H9 (cell line): Measurements from ENCODE around the gene GPC3. TPM values are rescaled to one million over a fixed set of nuclear protein-coding genes. Genes with fewer than 3 reads are reported as not detected.
A peak's percentile ranks its signal among the peaks of the same experiment; 100 is the strongest.
"Not testable (repeated sequence)": the region's sequence is repeated elsewhere in the genome, so short reads cannot be mapped to it uniquely, and the experiment has no call there.

Source experiments
- DNase-seq: peaks from one replicate; pipeline ENCODE4 v3.0.0-alpha.2; 2017
- H2AFZ ChIP-seq: one replicate; pipeline ENCODE4 v1.6.1; 2013; ENCODE audit warnings: mild to moderate bottlenecking, low read length, control low read depth, moderate library complexity
- H2AK5ac ChIP-seq: 2 replicates; pipeline ENCODE4 v1.6.1; 2013; ENCODE audit warnings: low read length, control low read depth, mixed read lengths; ENCODE audit not compliant: insufficient read length
- H2BK120ac ChIP-seq: one replicate; pipeline ENCODE4 v1.6.1; 2013; ENCODE audit warnings: low read depth, mild to moderate bottlenecking, low read length, control low read depth, inconsistent platforms; ENCODE audit not compliant: poor library complexity, severe bottlenecking
- H2BK12ac ChIP-seq: 2 replicates; pipeline ENCODE4 v1.6.1; 2013; ENCODE audit warnings: low read length, control low read depth, mixed read lengths, low read depth; ENCODE audit not compliant: insufficient read length
- H2BK15ac ChIP-seq: 2 replicates; pipeline ENCODE4 v1.6.1; 2013; ENCODE audit warnings: low read depth, low read length, control low read depth
- H2BK20ac ChIP-seq: one replicate; pipeline ENCODE4 v1.6.1; 2013; ENCODE audit warnings: low read depth, mild to moderate bottlenecking, low read length, control low read depth, inconsistent platforms; ENCODE audit not compliant: poor library complexity, severe bottlenecking
- H2BK5ac ChIP-seq: 2 replicates; pipeline ENCODE4 v1.6.1; 2013; ENCODE audit warnings: low read length, control low read depth, mixed read lengths; ENCODE audit not compliant: insufficient read length
- H3K14ac ChIP-seq: 2 replicates; pipeline ENCODE4 v1.6.1; 2013; ENCODE audit warnings: low read length, control low read depth; ENCODE audit not compliant: insufficient read depth
- H3K18ac ChIP-seq: 2 replicates; pipeline ENCODE4 v1.6.1; 2013; ENCODE audit warnings: low read depth, mild to moderate bottlenecking, mixed read lengths, low read length, control low read depth; ENCODE audit not compliant: insufficient read length
- H3K23ac ChIP-seq: 2 replicates; pipeline ENCODE4 v1.6.1; 2013; ENCODE audit warnings: low read length, control low read depth, mixed read lengths, low read depth; ENCODE audit not compliant: insufficient read length
- H3K23me2 ChIP-seq: 2 replicates; pipeline ENCODE4 v1.6.1; 2013; ENCODE audit warnings: low read depth, mild to moderate bottlenecking, mixed read lengths, low read length, control low read depth; ENCODE audit not compliant: insufficient read length, poor library complexity, severe bottlenecking
- H3K27ac ChIP-seq: 2 replicates; pipeline ENCODE4 v1.5.1; 2013; ENCODE audit warnings: low read length, control low read depth, mixed read lengths, low read depth; ENCODE audit not compliant: insufficient read length
- H3K27me3 ChIP-seq: 2 replicates; pipeline ENCODE4 v1.6.1; 2013; ENCODE audit warnings: low read length, control low read depth, inconsistent platforms; ENCODE audit not compliant: insufficient read depth
- H3K4ac ChIP-seq: 2 replicates; pipeline ENCODE4 v1.6.1; 2013; ENCODE audit warnings: low read depth, mild to moderate bottlenecking, control low read depth, inconsistent platforms, low read length, moderate library complexity
- H3K4me1 ChIP-seq: 2 replicates; pipeline ENCODE4 v1.6.1; 2013; ENCODE audit warnings: low read length, control low read depth, inconsistent platforms; ENCODE audit not compliant: insufficient read depth
- H3K4me2 ChIP-seq: 2 replicates; pipeline ENCODE4 v1.6.1; 2013; ENCODE audit warnings: low read length, control low read depth, mixed read lengths; ENCODE audit not compliant: insufficient read length, insufficient read depth
- H3K56ac ChIP-seq: 2 replicates; pipeline ENCODE4 v1.6.1; 2013; ENCODE audit warnings: low read depth, mild to moderate bottlenecking, mixed read lengths, low read length, control low read depth; ENCODE audit not compliant: insufficient read length
- H3K79me1 ChIP-seq: 2 replicates; pipeline ENCODE4 v1.6.1; 2013; ENCODE audit warnings: low read depth, mild to moderate bottlenecking, moderate library complexity, low read length, control low read depth, inconsistent platforms; ENCODE audit not compliant: insufficient read depth, poor library complexity, severe bottlenecking
- H3K79me2 ChIP-seq: 2 replicates; pipeline ENCODE4 v1.6.1; 2013; ENCODE audit warnings: low read length, control low read depth, inconsistent platforms; ENCODE audit not compliant: insufficient read depth
- H3K9ac ChIP-seq: 2 replicates; pipeline ENCODE4 v1.6.1; 2013; ENCODE audit warnings: low read length, control low read depth, mixed read lengths; ENCODE audit not compliant: insufficient read length; ENCODE audit errors: extremely low read depth
- H3K9me3 ChIP-seq: one replicate; pipeline ENCODE4 v1.6.1; 2013; ENCODE audit warnings: low read depth, low read length, inconsistent platforms; ENCODE audit not compliant: control insufficient read depth
- H3T11ph ChIP-seq: one replicate; pipeline ENCODE4 v1.6.1; 2013; ENCODE audit warnings: mild to moderate bottlenecking, low read length, control low read depth, inconsistent platforms
- H4K20me1 ChIP-seq: one replicate; pipeline ENCODE4 v1.6.1; 2013; ENCODE audit not compliant: control insufficient read depth, insufficient read length, insufficient read depth
- H4K5ac ChIP-seq: 2 replicates; pipeline ENCODE4 v1.6.1; 2013; ENCODE audit warnings: low read depth, mild to moderate bottlenecking, mixed read lengths, low read length, control low read depth; ENCODE audit not compliant: insufficient read length
- H4K8ac ChIP-seq: replicated peaks from 2 replicates; pipeline ENCODE4 v1.6.1; 2013; ENCODE audit warnings: low read length, control low read depth, mixed read lengths, low read depth; ENCODE audit not compliant: insufficient read length
- H4K91ac ChIP-seq: 2 replicates; pipeline ENCODE4 v1.6.1; 2013; ENCODE audit warnings: low read depth, mild to moderate bottlenecking, moderate library complexity, mixed read lengths, low read length, control low read depth; ENCODE audit not compliant: insufficient read length
- H3K27ac Mint-ChIP-seq, 3 experiments: 2 replicates in 2 of 3; 3 replicates in 1 of 3; pipeline ENCODE4 v1.8.0; 2020 to 2021; ENCODE audit warnings: mixed read lengths in 3 of 3, mild to moderate bottlenecking in 1 of 3, moderate library complexity in 1 of 3
- H3K27me3 Mint-ChIP-seq: 2 replicates; pipeline ENCODE4 v1.8.0; 2021; ENCODE audit warnings: low read depth, mild to moderate bottlenecking, moderate library complexity, mixed read lengths
- H3K36me3 Mint-ChIP-seq, 3 experiments: 2 replicates in 2 of 3; 3 replicates in 1 of 3; pipeline ENCODE4 v1.8.0; 2020 to 2021; ENCODE audit warnings: low read depth in 3 of 3, mixed read lengths in 3 of 3; ENCODE audit not compliant: insufficient read depth in 1 of 3
- H3K4me1 Mint-ChIP-seq, 2 experiments: 2 replicates each; pipeline ENCODE4 v1.8.0; 2020; ENCODE audit warnings: mixed read lengths in 2 of 2
- H3K4me3 Mint-ChIP-seq, 2 experiments: 2 replicates in 1 of 2; 3 replicates in 1 of 2; pipeline ENCODE4 v1.8.0; 2020 to 2021; ENCODE audit warnings: mild to moderate bottlenecking in 2 of 2, mixed read lengths in 2 of 2, moderate library complexity in 1 of 2
- H3K9me3 Mint-ChIP-seq, 2 experiments: 2 replicates in 1 of 2; 3 replicates in 1 of 2; pipeline ENCODE4 v1.8.0; 2020; ENCODE audit warnings: mild to moderate bottlenecking in 2 of 2, mixed read lengths in 2 of 2, moderate library complexity in 1 of 2
- CTCF ChIP-seq: fragments of 200-600 bp; sonication (generic); conservative IDR thresholded peaks from 3 replicates; pipeline ENCODE4 v1.8.0; 2021; ENCODE audit warnings: antibody characterized with exemption, mild to moderate bottlenecking
- WGBS: extraction: QIAGEN DNeasy Blood & Tissue Kit; methylation state at CpG from one replicate; pipeline ENCODE4 v1.1.7; 2013; ENCODE audit warnings: missing lambda C conversion rate, low lambda C conversion rate, mixed read lengths; ENCODE audit not compliant: insufficient read length; ENCODE audit errors: extremely low coverage; 5-methylcytosine and 5-hydroxymethylcytosine counted together
- total RNA-seq: library from RNA; stranded (reverse); gene quantifications from 2 replicates; pipeline ENCODE4 v1.2.1, GENCODE V29; 2021

The GPC3 gene
- total RNA-seq, 1 experiment from 2014 or later = 108 TPM

DNA sequence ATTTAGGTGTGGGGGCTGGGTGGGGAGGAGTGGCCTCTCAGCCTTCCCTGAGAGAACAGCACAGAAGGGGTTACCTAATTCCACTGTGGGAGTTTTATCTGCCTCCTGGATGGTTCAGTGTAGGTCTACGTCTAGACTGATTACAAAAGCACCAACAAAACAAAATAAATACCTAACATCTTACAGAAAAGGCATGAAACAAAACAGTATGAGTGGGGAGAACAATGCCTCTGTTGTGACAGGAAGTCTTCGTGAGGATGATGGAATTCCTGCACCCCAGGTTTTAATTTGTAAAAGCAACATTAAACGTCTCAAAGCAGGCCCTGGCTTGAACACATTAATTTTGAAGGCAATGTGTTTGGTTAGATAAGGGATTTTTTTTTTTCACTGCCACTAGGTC is 458.0 kb downstream of the GPC3 start:
- Histone ChIP-seq H2BK120ac (no peak overlapping the region), H3K14ac (no peak overlapping the region), H4K8ac (no peak overlapping the region), H4K91ac (no peak overlapping the region), H3K9me3 (no peaks in the 10 kb centered on the region), H2BK12ac (no peak overlapping the region), H4K20me1 (no peaks in the 10 kb centered on the region), H2BK20ac (no peak overlapping the region), H3K56ac (no peak overlapping the region), H3K79me1 (no peaks in the 10 kb centered on the region), H2AK5ac (no peak overlapping the region), H4K5ac (no peak overlapping the region), H3K27me3 (no peaks in the 10 kb centered on the region), H3K79me2 (no peaks in the 10 kb centered on the region), H2BK15ac (no peak overlapping the region), H3K4ac (no peak overlapping the region), H2BK5ac (no peak overlapping the region), H3K27ac (peak overlapping the region; percentile 5), H3K9ac (no peak overlapping the region), H3K4me2 (no peak overlapping the region), H3K4me1 (peaks cover 12% of the 10 kb centered on the region; the same call in 1 of the 2 replicates), H3K23ac (no peak overlapping the region), H3T11ph (no peak overlapping the region), H3K23me2 (no peaks in the 10 kb centered on the region), H2AFZ (no peak overlapping the region), H3K18ac (no peak overlapping the region)
- Mint-ChIP-seq H3K9me3 (no peaks in the 10 kb centered on the region), H3K27me3 (peaks cover 1% of the 10 kb centered on the region; the same call in 1 of the 2 replicates), H3K4me3 (no peak overlapping the region; a peak in 1 of 5 replicates), H3K36me3 (no peaks in the 10 kb centered on the region; a peak in 1 of 7 replicates), H3K4me1 (peaks cover 32 to 35% of the 10 kb centered on the region in 2 experiments), H3K27ac (peak overlapping the region; percentile 9 to 58 (median 51); a peak in 6 of 7 replicates)
- no CpG with 5 or more reads among the region's 3 CpGs for WGBS
- DNase-seq = no peak
- TF ChIP-seq CTCF = no peak

GRCh38 chrX:133526773-133527172 is 458.6 kb downstream of the GPC3 start:
- not testable (repeated sequence) for H3K27me3 Mint-ChIP-seq, H3K36me3 Mint-ChIP-seq, H2BK5ac ChIP-seq, H3K79me2 ChIP-seq, H2BK120ac ChIP-seq, H2AFZ ChIP-seq, H3K79me1 ChIP-seq, H3T11ph ChIP-seq, H2BK15ac ChIP-seq, H3K56ac ChIP-seq, H4K8ac ChIP-seq, H3K27me3 ChIP-seq, H4K5ac ChIP-seq, H3K9me3 ChIP-seq, H4K20me1 ChIP-seq, H3K9me3 Mint-ChIP-seq, H3K14ac ChIP-seq, H3K27ac ChIP-seq, H2BK12ac ChIP-seq, DNase-seq, H3K23ac ChIP-seq, H3K4ac ChIP-seq, H2BK20ac ChIP-seq, H3K4me3 Mint-ChIP-seq, H3K18ac ChIP-seq, H4K91ac ChIP-seq, H3K4me2 ChIP-seq, H3K9ac ChIP-seq, H2AK5ac ChIP-seq, H3K23me2 ChIP-seq
- Mint-ChIP-seq H3K27ac (peak overlapping the region in 2 of 3 experiments; percentile 9 to 58; a peak in 2 of 7 replicates), H3K4me1 (peaks cover 32 to 35% of the 10 kb centered on the region in 2 experiments)
- H3K4me1 ChIP-seq = peaks cover 12% of the 10 kb centered on the region; the same call in 1 of the 2 replicates
- WGBS = no CpG with 5 or more reads among the region's 3 CpGs
